ENCODE data around the gene HMGXB3. TPM values are rescaled to one million over a fixed set of nuclear protein-coding genes. Genes with fewer than 3 reads are reported as not detected.
"Not testable (repeated sequence)": the region's sequence is repeated elsewhere in the genome, so short reads cannot be mapped to it uniquely, and the experiment has no call there.

HMGXB3 gene
- total RNA-seq, 1 experiment from 2014 or later: 28.1 TPM

DNA sequence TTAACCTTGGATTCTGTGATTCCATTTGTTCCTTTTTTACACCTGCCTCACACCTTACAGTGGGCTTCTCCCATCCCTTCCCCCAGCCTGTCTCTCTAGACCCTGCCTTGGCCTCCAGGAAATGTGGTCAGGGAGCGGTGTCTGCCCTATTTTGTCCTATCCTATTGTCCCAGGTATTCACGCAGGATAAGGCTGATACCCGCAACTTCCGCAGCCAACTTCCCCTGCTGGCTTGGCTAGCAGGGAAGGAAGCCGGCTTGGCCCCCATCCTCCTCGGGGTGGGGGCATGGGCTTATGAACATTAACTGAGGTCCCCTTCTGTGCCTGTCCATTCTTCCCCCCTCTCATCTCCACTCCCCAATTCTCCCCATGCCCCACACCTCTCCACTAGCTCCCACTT, 82.3 kb downstream of the HMGXB3 start:
- DNase-seq (ENCODE audit: low read depth): no peak

- not testable (repeated sequence) for DNase-seq (ENCODE audit: low read depth)
These were observed 84.2 kb downstream of the HMGXB3 start for GRCh38 chr5:150084754-150085153.

- no peak for DNase-seq (ENCODE audit: low read depth)
These were observed 84.8 kb downstream of the HMGXB3 start for GRCh38 chr5:150085191-150085912.

DNA sequence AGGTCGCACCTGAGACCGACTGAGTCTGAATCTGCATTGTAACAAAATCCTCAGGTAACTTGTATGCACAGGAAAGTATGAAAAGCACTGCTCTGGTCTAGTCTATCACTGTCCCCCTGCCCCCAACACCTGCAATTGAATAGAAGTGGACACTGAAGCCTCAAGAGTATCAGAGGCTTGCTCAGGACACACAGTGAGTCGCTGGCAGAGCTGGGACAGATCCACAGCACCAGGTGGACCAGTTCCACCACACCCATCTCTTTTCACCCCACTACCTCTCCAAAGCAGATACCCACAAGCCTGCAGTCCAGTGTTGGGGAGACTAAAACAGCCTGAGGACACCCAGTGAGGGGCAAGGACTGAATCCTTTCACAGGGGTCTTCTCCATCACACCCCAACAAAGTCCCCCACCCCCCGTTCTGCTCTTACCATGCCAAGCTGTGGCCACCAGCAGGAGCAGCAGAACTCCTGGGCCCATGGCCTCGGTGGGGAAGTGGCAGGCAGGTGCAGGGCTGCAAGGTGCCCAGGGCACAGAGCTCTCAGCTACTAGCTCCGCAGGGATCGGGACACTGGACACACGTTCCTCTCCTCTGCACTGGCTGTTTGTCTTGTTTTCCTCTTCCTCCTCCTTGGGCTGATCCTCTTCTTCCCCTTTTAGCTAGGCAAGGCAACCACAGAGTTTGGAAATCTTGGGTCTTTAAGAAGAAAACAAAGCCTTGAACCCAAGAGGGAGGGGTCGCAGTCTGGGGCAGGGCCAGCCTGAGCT, 85.6 kb downstream of the HMGXB3 start, which contains the start of gene CSF1R:
Gene CSF1R (minus strand): TSS at position 605 of the 766 bp plus-strand sequence. CDS start 127 bp downstream, at position 478.
- DNase-seq (ENCODE audit: low read depth): no peak

GRCh38 chr5:150092159-150092787, 91.7 kb downstream of the HMGXB3 start:
- DNase-seq (ENCODE audit: low read depth): no peak

DNA sequence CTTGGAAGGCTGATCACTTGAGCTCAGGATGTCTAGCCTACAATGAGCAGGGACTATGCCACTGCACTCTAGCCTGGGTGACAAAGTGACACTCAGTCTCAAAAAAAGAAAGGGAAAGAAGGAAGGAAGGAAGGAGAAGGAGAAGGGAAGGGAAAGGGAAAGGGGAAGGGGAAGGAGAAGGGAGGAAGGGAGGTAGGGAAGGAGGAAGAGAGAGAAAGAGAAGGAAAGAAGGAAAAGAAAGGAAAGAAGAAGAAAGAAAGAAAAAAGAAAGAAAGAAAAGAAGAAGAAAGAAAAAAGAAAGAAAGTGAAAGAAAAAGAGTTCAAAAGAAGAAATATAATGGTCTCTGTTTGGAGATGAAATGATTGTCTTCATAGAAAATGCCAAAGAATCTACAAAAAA, 96.6 kb downstream of the HMGXB3 start:
- no peak for DNase-seq (ENCODE audit: low read depth)

DNA sequence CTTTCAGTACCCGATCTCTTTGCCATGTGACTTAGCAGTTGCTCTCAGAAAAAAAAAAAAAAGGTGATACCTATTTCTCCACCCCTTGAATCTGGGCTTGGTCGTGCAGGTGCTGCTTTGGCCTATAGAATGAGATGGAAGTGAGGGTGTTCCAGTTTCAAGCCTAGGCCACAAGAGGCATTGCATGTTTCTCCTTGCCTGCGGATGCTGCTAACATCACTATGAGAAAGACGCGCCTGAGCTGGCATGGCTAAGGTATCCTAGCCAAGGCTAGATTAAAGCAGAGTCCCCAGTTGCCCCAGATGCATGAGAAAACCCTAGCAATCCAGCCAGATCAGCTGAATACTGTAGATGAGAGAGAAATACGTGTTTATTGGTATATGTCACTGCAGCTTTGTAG, 100.5 kb downstream of the HMGXB3 start:
- DNase-seq (ENCODE audit: low read depth): no peak

Other genes starting within 250 kb of the HMGXB3 start
- 0.10 and 0.12 TPM in 2 replicates for gene PDE6A, start 55.9 kb upstream of the HMGXB3 start, total RNA-seq (2014; rRNA removed; shearing (Covaris generic))
- gene SLC26A2, start 40.0 kb upstream of the HMGXB3 start, total RNA-seq (2014; rRNA removed; shearing (Covaris generic)): 12.5 and 13.6 TPM in 2 replicates
- gene TIGD6, start 85 bp upstream of the HMGXB3 start, total RNA-seq (2014; rRNA removed; shearing (Covaris generic)): 4.4 and 7.0 TPM in 2 replicates
- gene CSF1R, start 85.8 kb downstream of the HMGXB3 start, total RNA-seq (2014; rRNA removed; shearing (Covaris generic)): 2.5 and 4.3 TPM in 2 replicates
- 58.6 and 67.6 TPM in 2 replicates for gene PDGFRB, start 155.1 kb downstream of the HMGXB3 start, total RNA-seq (2014; rRNA removed; shearing (Covaris generic))
- 0.24 and 0.98 TPM in 2 replicates for gene CDX1, start 166.0 kb downstream of the HMGXB3 start, total RNA-seq (2014; rRNA removed; shearing (Covaris generic))
- not detected in 2 replicates for gene SLC6A7, start 189.3 kb downstream of the HMGXB3 start, total RNA-seq (2014; rRNA removed; shearing (Covaris generic))

Data from RPMI7951 (cell line).